Stomach (tissue), 9 donors: ENCODE measurements around the gene TECPR2. TPM values are rescaled to one million over a fixed set of nuclear protein-coding genes. Genes with fewer than 3 reads are reported as not detected.
A peak's percentile ranks its signal among the peaks of the same experiment; 100 is the strongest.

Experiments used
- DNase-seq, 2 donors: peaks; one replicate each; pipeline versions ENCODE4 v3.0.0 to v3.0.0-alpha.2; 2013 to 2019
- H3K27ac ChIP-seq, 5 donors: fragments of 200-600 bp in 4 of 5; sonication (generic) in 4 of 5; one replicate each; pipeline ENCODE4 v1.5.1; 2013 to 2019; ENCODE audit warnings: mild to moderate bottlenecking in 1 of 5, moderate library complexity in 1 of 5
- H3K27me3 ChIP-seq, 3 donors: fragments of 200-600 bp; sonication (generic); one replicate each; pipeline ENCODE4 v1.5.1; 2017 to 2019; ENCODE audit warnings: mixed run types in 1 of 3
- H3K36me3 ChIP-seq, 4 donors: fragments of 200-600 bp; sonication (generic); 1 replicate in 3 of 4; 2 replicates in 1 of 4; pipeline ENCODE4 v1.5.1; 2016 to 2019
- H3K4me1 ChIP-seq, 4 donors: fragments of 200-600 bp; sonication (generic); one replicate each; pipeline ENCODE4 v1.5.1; 2016 to 2019
- H3K4me3 ChIP-seq, 4 donors: fragments of 200-600 bp; sonication (generic) in 3 of 4; one replicate each; pipeline ENCODE4 v1.5.1; 2016 to 2019; ENCODE audit warnings: mild to moderate bottlenecking in 1 of 4
- H3K9me3 ChIP-seq, 4 donors: fragments of 200-600 bp; sonication (generic); one replicate each; pipeline ENCODE4 v1.5.1; 2016 to 2019
- EP300 ChIP-seq: sonication (generic); formaldehyde crosslinking; IDR thresholded peaks from one replicate; pipeline ENCODE4 v1.6.1; 2017; ENCODE audit warnings: antibody characterized with exemption
- POLR2A ChIP-seq, 4 donors: fragments of 450-650 bp; IDR thresholded peaks; one replicate each; pipeline ENCODE4 v1.6.1; 2016; ENCODE audit warnings: antibody characterized with exemption in 4 of 4, control low read depth in 2 of 4, mild to moderate bottlenecking in 1 of 4, moderate library complexity in 1 of 4
- POLR2AphosphoS5 ChIP-seq, 3 donors: sonication (generic); formaldehyde crosslinking; IDR thresholded peaks; one replicate each; pipeline ENCODE4 v1.6.1; 2016; ENCODE audit warnings: antibody characterized with exemption in 3 of 3
- WGBS, 5 donors: extraction: QIAGEN DNeasy Blood & Tissue Kit in 3 of 5; methylation state at CpG; one replicate each; pipeline versions ENCODE4 v1.1.5 to v1.1.7; 2013 to 2018; 5-methylcytosine and 5-hydroxymethylcytosine counted together
- intact Hi-C: fragments of 100-400 bp; cut with DNase I; formaldehyde crosslinking; loops from one replicate; pipeline ENCODE4 v1.15.1; 2023; ENCODE audit warnings: low total_unique reads
- polyA plus RNA-seq, 3 donors: library from polyadenylated mRNA; stranded (reverse); fragments of 200-250 nt; gene quantifications; one replicate each; pipeline ENCODE4 v1.2.3, GENCODE V29; 2013
- total RNA-seq, 5 donors: library from RNA; depleted of rRNA; stranded (reverse); fragments of >200 nt; gene quantifications; one replicate each; pipeline versions ENCODE4 v1.1.0 to v1.2.3, GENCODE V29; 2014 to 2016
- TF ChIP-seq, protein P1 (sequence below), 7 experiments: fragments of 450-650 bp in 4 of 7; fragments of 200-600 bp in 3 of 7; sonication (generic) in 3 of 7; IDR thresholded peaks; one replicate each; pipeline ENCODE4 v1.5.1; 2016 to 2019; ENCODE audit warnings: antibody characterized with exemption in 7 of 7, control low read depth in 2 of 7, mild to moderate bottlenecking in 1 of 7
- donor health status: healthy with polysubstance abuse.
- donor health status: Bipolar disorder and iron deficiency.
- donor health status: healthy.

The TECPR2 gene
- total and polyA plus RNA-seq, 8 donors, result 2.6 to 110 (median 11.1) TPM

DNA sequence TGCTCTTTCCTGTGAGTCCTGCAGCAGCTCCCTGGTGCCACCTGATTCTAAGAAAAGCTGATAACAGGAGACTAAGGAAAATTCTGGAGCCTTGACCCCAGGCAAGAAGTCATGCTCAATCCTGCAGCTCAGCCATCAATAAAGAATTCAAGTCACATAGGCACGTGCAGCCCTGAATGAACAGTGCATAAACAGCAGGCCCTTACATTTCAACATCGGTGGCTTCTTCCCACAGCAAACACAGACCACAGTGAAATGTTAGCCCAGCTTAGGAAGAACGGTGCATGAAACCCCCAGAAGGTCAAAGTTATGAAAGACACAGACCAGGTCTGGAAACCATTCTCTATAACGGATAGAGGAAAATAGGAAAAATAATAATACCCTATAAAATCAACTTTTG lies 10.5 kb upstream of the TECPR2 start:
- Histone ChIP-seq H3K9me3 (no peaks in the 10 kb centered on the region), H3K4me3 (no peak overlapping the region), H3K27me3 (no peaks in the 10 kb centered on the region), H3K4me1 (peaks cover 0 to 8% (median 0%) of the 10 kb centered on the region in 4 donors), H3K36me3 (peaks cover 35 to 99% (median 95%) of the 10 kb centered on the region in 4 donors), H3K27ac (peak overlapping the region in 2 of 5 donors; percentile 51 to 66)
- no peak for DNase-seq
- WGBS, 5 donors, result 84 to 91% (median 91%) methylated on average over 4 of the region's 4 CpGs
- TF ChIP-seq POLR2AphosphoS5 (IDR thresholded peaks at IDR 0.05) (no peak), EP300 (no peak), POLR2A (IDR thresholded peaks at IDR 0.05) (no peak)
- TF ChIP-seq, protein P1, sequence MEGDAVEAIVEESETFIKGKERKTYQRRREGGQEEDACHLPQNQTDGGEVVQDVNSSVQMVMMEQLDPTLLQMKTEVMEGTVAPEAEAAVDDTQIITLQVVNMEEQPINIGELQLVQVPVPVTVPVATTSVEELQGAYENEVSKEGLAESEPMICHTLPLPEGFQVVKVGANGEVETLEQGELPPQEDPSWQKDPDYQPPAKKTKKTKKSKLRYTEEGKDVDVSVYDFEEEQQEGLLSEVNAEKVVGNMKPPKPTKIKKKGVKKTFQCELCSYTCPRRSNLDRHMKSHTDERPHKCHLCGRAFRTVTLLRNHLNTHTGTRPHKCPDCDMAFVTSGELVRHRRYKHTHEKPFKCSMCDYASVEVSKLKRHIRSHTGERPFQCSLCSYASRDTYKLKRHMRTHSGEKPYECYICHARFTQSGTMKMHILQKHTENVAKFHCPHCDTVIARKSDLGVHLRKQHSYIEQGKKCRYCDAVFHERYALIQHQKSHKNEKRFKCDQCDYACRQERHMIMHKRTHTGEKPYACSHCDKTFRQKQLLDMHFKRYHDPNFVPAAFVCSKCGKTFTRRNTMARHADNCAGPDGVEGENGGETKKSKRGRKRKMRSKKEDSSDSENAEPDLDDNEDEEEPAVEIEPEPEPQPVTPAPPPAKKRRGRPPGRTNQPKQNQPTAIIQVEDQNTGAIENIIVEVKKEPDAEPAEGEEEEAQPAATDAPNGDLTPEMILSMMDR (IDR thresholded peaks at IDR 0.05), result no peak
- intact Hi-C loops, result no loop called here

DNA sequence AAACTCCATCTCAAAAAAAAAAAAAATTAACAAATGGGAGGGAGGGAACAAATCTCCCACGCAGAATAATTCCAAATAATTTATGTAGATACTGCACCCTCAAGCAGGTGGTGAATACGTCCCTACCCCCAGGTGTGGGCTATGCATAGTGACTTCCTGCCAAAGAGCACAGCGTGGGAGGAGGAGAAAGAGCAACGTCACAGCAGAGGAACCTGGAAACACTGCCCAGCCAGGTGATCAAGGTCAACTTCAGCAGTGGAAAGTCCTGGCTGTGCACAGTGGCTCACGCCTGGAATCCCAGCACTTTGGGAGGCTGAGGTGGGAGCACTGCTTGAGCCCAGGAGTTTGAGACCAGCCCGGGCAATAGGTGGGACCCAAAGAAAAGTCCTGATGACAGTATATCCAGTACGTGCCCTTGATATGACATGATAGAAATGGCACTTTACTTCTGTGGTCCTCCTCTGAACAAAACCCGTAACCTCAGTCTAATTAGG lies 9.6 kb upstream of the TECPR2 start:
- Histone ChIP-seq H3K4me1 (peaks cover 0 to 8% (median 2%) of the 10 kb centered on the region in 4 donors), H3K27me3 (no peaks in the 10 kb centered on the region), H3K4me3 (no peak overlapping the region), H3K27ac (peak overlapping the region in 2 of 5 donors; percentile 51 to 66), H3K36me3 (peaks cover 32 to 99% (median 95%) of the 10 kb centered on the region in 4 donors), H3K9me3 (no peaks in the 10 kb centered on the region)
- DNase-seq, result peak; percentile 11 to 29
- intact Hi-C loops, result no loop called here
- TF ChIP-seq POLR2AphosphoS5 (IDR thresholded peaks at IDR 0.05) (no peak), POLR2A (IDR thresholded peaks at IDR 0.05) (no peak), EP300 (no peak)
- TF ChIP-seq, protein P1 (IDR thresholded peaks at IDR 0.05), result no peak
- WGBS, 5 donors, result 73 to 82% (median 82%) methylated on average over 8 of the region's 8 CpGs

DNA sequence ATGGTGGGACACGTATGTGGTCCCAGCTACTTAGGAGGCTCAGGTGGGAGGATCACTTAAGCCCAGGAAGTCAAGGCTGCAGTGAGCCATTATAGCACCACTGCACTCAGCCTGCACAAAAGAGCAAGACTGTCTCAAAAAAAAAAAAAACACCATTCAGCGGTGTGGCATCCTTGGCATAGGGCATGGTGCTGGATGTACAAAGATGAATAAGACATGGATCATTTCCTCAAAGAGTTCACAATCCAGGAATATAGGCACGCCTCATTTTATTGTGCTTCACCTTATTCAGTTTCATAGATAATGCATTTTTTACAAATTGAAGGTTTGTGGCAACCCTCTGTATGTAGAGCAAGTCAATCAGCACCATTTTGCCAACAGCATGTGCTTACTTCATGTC lies 6.5 kb upstream of the TECPR2 start:
- no peaks in the 10 kb centered on the region for H3K27me3 ChIP-seq
- peaks cover 3 to 16% (median 10%) of the 10 kb centered on the region in 4 donors for H3K4me1 ChIP-seq
- no peak for DNase-seq
- no peak for TF ChIP-seq POLR2A (IDR thresholded peaks at IDR 0.05)
- no peak for TF ChIP-seq EP300
- TF ChIP-seq POLR2AphosphoS5 (IDR thresholded peaks at IDR 0.05), result no peak
- TF ChIP-seq, protein P1 (IDR thresholded peaks at IDR 0.05), result no peak
- peaks cover 22 to 90% (median 80%) of the 10 kb centered on the region in 4 donors for H3K36me3 ChIP-seq
- no peaks in the 10 kb centered on the region for H3K9me3 ChIP-seq
- H3K27ac ChIP-seq, result no peak overlapping the region
- H3K4me3 ChIP-seq, result no peak overlapping the region
- 95 to 97% (median 95%) methylated on average over 3 of the region's 3 CpGs for WGBS, 5 donors
- intact Hi-C loops, result no loop called here

DNA sequence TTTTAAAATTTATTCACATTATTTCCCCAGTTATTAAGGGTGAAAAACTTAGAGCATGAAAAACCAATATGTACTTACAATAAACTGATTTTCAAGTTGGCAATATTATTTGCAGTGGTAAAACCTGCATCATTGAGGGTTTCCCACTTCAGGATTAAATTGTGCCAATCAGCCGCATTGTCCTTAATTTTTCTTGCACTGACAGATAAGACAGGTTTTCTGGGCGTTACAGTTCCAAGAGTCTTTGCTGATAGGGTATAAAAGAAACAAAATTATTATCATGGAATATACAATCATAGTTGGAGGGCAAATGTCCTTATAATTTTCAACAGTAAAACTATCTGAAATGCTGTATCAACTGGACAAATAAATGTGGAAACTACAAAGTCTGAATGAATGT lies 3.4 kb upstream of the TECPR2 start:
- peaks cover 18 to 37% (median 25%) of the 10 kb centered on the region in 4 donors for H3K4me1 ChIP-seq
- no peak overlapping the region for H3K27ac ChIP-seq
- H3K9me3 ChIP-seq, result no peaks in the 10 kb centered on the region
- H3K4me3 ChIP-seq, result no peak overlapping the region
- WGBS, 5 donors, result 85 to 92% (median 89%) methylated on average over 2 of the region's 2 CpGs
- intact Hi-C loops, result no loop called here
- no peaks in the 10 kb centered on the region for H3K27me3 ChIP-seq
- DNase-seq, result no peak
- no peak for TF ChIP-seq POLR2A (IDR thresholded peaks at IDR 0.05)
- TF ChIP-seq EP300, result no peak
- TF ChIP-seq, protein P1 (IDR thresholded peaks at IDR 0.05), result no peak
- no peak for TF ChIP-seq POLR2AphosphoS5 (IDR thresholded peaks at IDR 0.05)
- H3K36me3 ChIP-seq, result peaks cover 16 to 60% (median 51%) of the 10 kb centered on the region in 4 donors
